WERI-Rb-1 (cell line): ENCODE data around the gene RAPGEF4.

ENCODE experiments used
- DNase-seq: peaks from one replicate; pipeline ENCODE4 v3.0.0-alpha.2; 2020
- H3K27ac ChIP-seq: fragments of 250-450 bp; sonication (Bioruptor Pico); 2 replicates; pipeline ENCODE4 v1.5.1; 2020; ENCODE audit warnings: mild to moderate bottlenecking, moderate library complexity
- H3K27me3 ChIP-seq: fragments of 250-450 bp; sonication (Bioruptor Pico); 2 replicates; pipeline ENCODE4 v1.5.1; 2021; ENCODE audit warnings: mild to moderate bottlenecking, low read depth, moderate library complexity; ENCODE audit not compliant: insufficient read depth, severe bottlenecking
- H3K36me3 ChIP-seq: fragments of 250-450 bp; sonication (Bioruptor Pico); 2 replicates; pipeline ENCODE4 v1.5.1; 2020; ENCODE audit warnings: mild to moderate bottlenecking, moderate library complexity
- H3K4me3 ChIP-seq: 2 replicates; pipeline ENCODE4 v1.5.1; 2011; ENCODE audit warnings: low read depth, mild to moderate bottlenecking, control low read depth, low read length
- H3K9me3 ChIP-seq: fragments of 250-450 bp; sonication (Bioruptor Pico); 2 replicates; pipeline ENCODE4 v1.5.1; 2021; ENCODE audit warnings: mild to moderate bottlenecking, moderate library complexity; ENCODE audit not compliant: severe bottlenecking
- CTCF ChIP-seq: IDR thresholded peaks from 2 replicates; pipeline ENCODE4 v1.5.1; 2011; ENCODE audit warnings: low read depth, mild to moderate bottlenecking, control low read depth, inconsistent platforms, low read length

RAPGEF4 gene

GRCh38 chr2:173019755-173020154, 284.1 kb downstream of the RAPGEF4 start:
- TF ChIP-seq CTCF, result no peak
- H3K4me3 ChIP-seq, result no peak overlapping the region
- H3K9me3 ChIP-seq, result no peaks in the 10 kb centered on the region
- H3K36me3 ChIP-seq, result no peaks in the 10 kb centered on the region
- H3K27ac ChIP-seq, result no peak overlapping the region
- no peaks in the 10 kb centered on the region for H3K27me3 ChIP-seq
- no peak for DNase-seq

- Histone ChIP-seq H3K27me3 (no peaks in the 10 kb centered on the region), H3K36me3 (no peaks in the 10 kb centered on the region), H3K27ac (no peak overlapping the region), H3K9me3 (no peaks in the 10 kb centered on the region), H3K4me3 (no peak overlapping the region)
- peak; percentile 26; the same call in 1 of the 2 replicates for TF ChIP-seq CTCF
- DNase-seq, result peak; percentile 20
Observed at GRCh38 chr2:173021939-173022371, 286.3 kb downstream of the RAPGEF4 start.

- TF ChIP-seq CTCF, result no peak
- no peaks in the 10 kb centered on the region for H3K9me3 ChIP-seq
- DNase-seq, result no peak
Observed at GRCh38 chr2:173023718-173024117, 288.1 kb downstream of the RAPGEF4 start.

GRCh38 chr2:173026479-173026878, 290.8 kb downstream of the RAPGEF4 start:
- no peaks in the 10 kb centered on the region for H3K36me3 ChIP-seq
- no peak overlapping the region for H3K27ac ChIP-seq
- DNase-seq, result no peak
- no peak for TF ChIP-seq CTCF
- H3K9me3 ChIP-seq, result no peaks in the 10 kb centered on the region
- H3K4me3 ChIP-seq, result no peak overlapping the region
- no peaks in the 10 kb centered on the region for H3K27me3 ChIP-seq

More at GRCh38 chr2:173023718-173024117, 288.1 kb downstream of the RAPGEF4 start:
- Histone ChIP-seq H3K27me3 (no peaks in the 10 kb centered on the region), H3K4me3 (no peak overlapping the region), H3K27ac (no peak overlapping the region), H3K36me3 (no peaks in the 10 kb centered on the region)

- Histone ChIP-seq H3K36me3 (no peaks in the 10 kb centered on the region), H3K9me3 (no peaks in the 10 kb centered on the region), H3K4me3 (no peak overlapping the region), H3K27ac (no peak overlapping the region), H3K27me3 (no peaks in the 10 kb centered on the region)
- TF ChIP-seq CTCF, result peak; percentile 76
- peak; percentile 78 for DNase-seq
Observed at GRCh38 chr2:173027181-173028128, 291.8 kb downstream of the RAPGEF4 start.
